GM23248 (cell line): Measurements from ENCODE around the gene SIK1. TPM values are rescaled to one million over a fixed set of nuclear protein-coding genes. Genes with fewer than 3 reads are reported as not detected.
A peak's percentile ranks its signal among the peaks of the same experiment; 100 is the strongest.

ENCODE experiments used
- DNase-seq: peaks from one replicate; pipeline ENCODE4 v3.0.0-alpha.2; 2015
- H2AFZ ChIP-seq: fragments of 200-600 bp; sonication (generic); 2 replicates; pipeline ENCODE4 v1.6.1; 2016; ENCODE audit warnings: antibody characterized with exemption
- H3F3A ChIP-seq: fragments of 200-600 bp; sonication (generic); 2 replicates; pipeline ENCODE4 v1.6.1; 2016; ENCODE audit warnings: mild to moderate bottlenecking, antibody characterized with exemption, mixed run types; ENCODE audit not compliant: insufficient read depth
- H3K27ac ChIP-seq: fragments of 200-600 bp; sonication (generic); 2 replicates; pipeline ENCODE4 v1.5.1; 2016; ENCODE audit warnings: mild to moderate bottlenecking
- H3K27me3 ChIP-seq: fragments of 200-600 bp; sonication (generic); replicated peaks from 2 replicates; pipeline ENCODE4 v1.6.1; 2016; ENCODE audit warnings: mild to moderate bottlenecking; ENCODE audit not compliant: insufficient read depth
- H3K36me3 ChIP-seq: fragments of 200-600 bp; sonication (generic); 2 replicates; pipeline ENCODE4 v1.6.1; 2016; ENCODE audit warnings: low read depth, mild to moderate bottlenecking
- H3K4me1 ChIP-seq: fragments of 200-600 bp; sonication (generic); 2 replicates; pipeline ENCODE4 v1.6.1; 2016; ENCODE audit warnings: mild to moderate bottlenecking; ENCODE audit not compliant: insufficient read depth
- H3K4me2 ChIP-seq: fragments of 200-600 bp; sonication (generic); one replicate; pipeline ENCODE4 v1.6.1; 2016; ENCODE audit warnings: mild to moderate bottlenecking; ENCODE audit not compliant: unreplicated experiment
- H3K4me3 ChIP-seq: fragments of 200-600 bp; sonication (generic); 2 replicates; pipeline ENCODE4 v1.5.1; 2016; ENCODE audit warnings: mild to moderate bottlenecking
- H3K79me2 ChIP-seq: fragments of 200-600 bp; sonication (generic); 2 replicates; pipeline ENCODE4 v1.6.1; 2016; ENCODE audit warnings: mild to moderate bottlenecking; ENCODE audit not compliant: insufficient read depth
- H3K9ac ChIP-seq: fragments of 200-600 bp; sonication (generic); 2 replicates; pipeline ENCODE4 v1.6.1; 2016; ENCODE audit warnings: mild to moderate bottlenecking
- H3K9me2 ChIP-seq: fragments of 200-600 bp; sonication (generic); 2 replicates; pipeline ENCODE4 v1.6.1; 2016; ENCODE audit warnings: mixed run types, mild to moderate bottlenecking, moderate library complexity; ENCODE audit not compliant: insufficient read depth
- H3K9me3 ChIP-seq: fragments of 200-600 bp; sonication (generic); one replicate; pipeline ENCODE4 v1.6.1; 2017; ENCODE audit warnings: low read depth
- H4K20me1 ChIP-seq: fragments of 200-600 bp; sonication (generic); 2 replicates; pipeline ENCODE4 v1.6.0; 2016; ENCODE audit not compliant: insufficient read depth
- EZH2 ChIP-seq: fragments of 200-600 bp; sonication (generic); IDR thresholded peaks from 2 replicates; pipeline ENCODE4 v1.6.1; 2018; ENCODE audit warnings: antibody characterized with exemption, mild to moderate bottlenecking; ENCODE audit not compliant: insufficient read depth, poor library complexity, severe bottlenecking
- EZH2phosphoT487 ChIP-seq: fragments of 200-600 bp; sonication (generic); IDR thresholded peaks from 2 replicates; pipeline ENCODE4 v1.6.1; 2018; ENCODE audit warnings: antibody characterized with exemption, moderate library complexity, mild to moderate bottlenecking, low read depth; ENCODE audit not compliant: insufficient read depth
- WGBS, 2 experiments: methylation state at CpG; one replicate each; pipeline ENCODE4 v1.1.6; 2015 to 2017; ENCODE audit warnings: low lambda C conversion rate in 2 of 2, low coverage in 1 of 2; ENCODE audit errors: missing lambda C conversion rate in 2 of 2; 5-methylcytosine and 5-hydroxymethylcytosine counted together
- in situ Hi-C: fragments of 300-500 bp; cut with MboI; formaldehyde crosslinking; loops from 2 replicates; pipeline ENCODE4 v1.15.0; 2020
- polyA plus RNA-seq: library from polyadenylated mRNA; unstranded; fragments of >200 nt; fragmentation: Nextera tagmentation; extraction: Ambion mirVana; gene quantifications from 2 replicates; pipeline ENCODE4 v1.2.1, GENCODE V29; 2016
- total RNA-seq: library from RNA; depleted of rRNA; stranded (reverse); fragments of >200 nt; shearing (Covaris generic); gene quantifications from 2 replicates; pipeline ENCODE4 v1.2.3, GENCODE V29; 2014

The SIK1 gene
- total and polyA plus RNA-seq, 2 experiments from 2014 or later = 0.29 to 0.65 TPM

GRCh38 chr21:43369124-43369523, 57.8 kb downstream of the SIK1 start:
- Histone ChIP-seq H3K4me3 (peak overlapping the region; percentile 19), H3K27ac (no peak overlapping the region), H3K36me3 (no peaks in the 10 kb centered on the region), H3K9me3 (no peaks in the 10 kb centered on the region), H3K27me3 (no peaks in the 10 kb centered on the region), H3K9me2 (no peaks in the 10 kb centered on the region), H3F3A (peaks cover 8% of the 10 kb centered on the region; the same call in 1 of the 2 replicates), H3K9ac (peak overlapping the region; percentile 65), H3K4me2 (peak overlapping the region; percentile 67), H4K20me1 (no peaks in the 10 kb centered on the region), H3K79me2 (no peaks in the 10 kb centered on the region), H2AFZ (0 out of 2 replicates have a peak overlapping the region, but pooled peaks have one; percentile 4), H3K4me1 (peaks cover 14% of the 10 kb centered on the region)
- 3 to 6% methylated on average over 9 to 14 of the region's 14 CpGs for WGBS, 2 experiments
- TF ChIP-seq EZH2 (no peak), EZH2phosphoT487 (no peak)
- in situ Hi-C loops = no loop called here
- peak; percentile 95 for DNase-seq

GRCh38 chr21:43368685-43369084, 58.2 kb downstream of the SIK1 start:
- H3K27me3 ChIP-seq = no peaks in the 10 kb centered on the region
- H4K20me1 ChIP-seq = no peaks in the 10 kb centered on the region
- no peaks in the 10 kb centered on the region for H3K36me3 ChIP-seq
- peaks cover 8% of the 10 kb centered on the region; the same call in 1 of the 2 replicates for H3F3A ChIP-seq
- H3K27ac ChIP-seq = no peak overlapping the region
- in situ Hi-C loops = no loop called here
- H2AFZ ChIP-seq = no peak overlapping the region
- H3K79me2 ChIP-seq = no peaks in the 10 kb centered on the region
- TF ChIP-seq EZH2 (no peak), EZH2phosphoT487 (no peak)
- H3K4me2 ChIP-seq = no peak overlapping the region
- 0 out of 2 replicates have a peak overlapping the region, but pooled peaks have one; percentile 65 for H3K9ac ChIP-seq
- no peaks in the 10 kb centered on the region for H3K9me2 ChIP-seq
- no peaks in the 10 kb centered on the region for H3K9me3 ChIP-seq
- no peak for DNase-seq
- 82 to 88% methylated on average over 6 of the region's 6 CpGs for WGBS, 2 experiments
- no peak overlapping the region for H3K4me3 ChIP-seq
- peaks cover 14% of the 10 kb centered on the region for H3K4me1 ChIP-seq

GRCh38 chr21:43367859-43368258, 59.1 kb downstream of the SIK1 start:
- no peaks in the 10 kb centered on the region for H3K27me3 ChIP-seq
- in situ Hi-C loops = no loop called here
- H4K20me1 ChIP-seq = no peaks in the 10 kb centered on the region
- no peak overlapping the region for H3K4me3 ChIP-seq
- no peak for DNase-seq
- H3K4me2 ChIP-seq = no peak overlapping the region
- no peak overlapping the region for H3K27ac ChIP-seq
- no peaks in the 10 kb centered on the region for H3K79me2 ChIP-seq
- no peak overlapping the region for H2AFZ ChIP-seq
- WGBS, 2 experiments = 95 to 97% methylated on average over 4 of the region's 4 CpGs
- no peaks in the 10 kb centered on the region for H3K9me3 ChIP-seq
- H3K9ac ChIP-seq = no peak overlapping the region
- H3K9me2 ChIP-seq = no peaks in the 10 kb centered on the region
- TF ChIP-seq EZH2phosphoT487 = no peak
- TF ChIP-seq EZH2 = no peak
- H3F3A ChIP-seq = peaks cover 8% of the 10 kb centered on the region; the same call in 1 of the 2 replicates
- peaks cover 14% of the 10 kb centered on the region for H3K4me1 ChIP-seq
- H3K36me3 ChIP-seq = no peaks in the 10 kb centered on the region

- Histone ChIP-seq H3K36me3 (no peaks in the 10 kb centered on the region), H3K27ac (no peak overlapping the region), H3K4me1 (peaks cover 14% of the 10 kb centered on the region), H3K4me3 (no peak overlapping the region), H3K79me2 (no peaks in the 10 kb centered on the region), H3K9ac (no peak overlapping the region), H2AFZ (no peak overlapping the region), H3K4me2 (no peak overlapping the region), H4K20me1 (no peaks in the 10 kb centered on the region), H3K27me3 (no peaks in the 10 kb centered on the region), H3F3A (peaks cover 8% of the 10 kb centered on the region; the same call in 1 of the 2 replicates), H3K9me2 (no peaks in the 10 kb centered on the region), H3K9me3 (no peaks in the 10 kb centered on the region)
- no peak for TF ChIP-seq EZH2phosphoT487
- no peak for TF ChIP-seq EZH2
- no peak for DNase-seq
- WGBS, 2 experiments = 31 to 33% methylated on average over 14 to 16 of the region's 16 CpGs
- in situ Hi-C loops = no loop called here
Measured at GRCh38 chr21:43367296-43367695, 59.6 kb downstream of the SIK1 start.

- Histone ChIP-seq H3K4me3 (no peak overlapping the region), H4K20me1 (no peaks in the 10 kb centered on the region), H3K9ac (no peak overlapping the region), H3K4me1 (peaks cover 14% of the 10 kb centered on the region), H3F3A (peaks cover 8% of the 10 kb centered on the region; the same call in 1 of the 2 replicates), H3K27me3 (no peaks in the 10 kb centered on the region), H3K36me3 (no peaks in the 10 kb centered on the region), H3K4me2 (no peak overlapping the region), H2AFZ (no peak overlapping the region), H3K27ac (no peak overlapping the region), H3K79me2 (no peaks in the 10 kb centered on the region), H3K9me3 (no peaks in the 10 kb centered on the region), H3K9me2 (no peaks in the 10 kb centered on the region)
- no peak for DNase-seq
- 82 to 84% methylated on average over 19 of the region's 19 CpGs for WGBS, 2 experiments
- no peak for TF ChIP-seq EZH2
- no peak for TF ChIP-seq EZH2phosphoT487
- in situ Hi-C loops = no loop called here
Measured at GRCh38 chr21:43366656-43367055, 60.3 kb downstream of the SIK1 start.
